HG03045 (cell line): ENCODE results near the gene DLG2.

Experiments
- ATAC-seq: cut with Tn5 transposase; IDR thresholded peaks from one replicate; pipeline ENCODE4 v1.9.1; 2021; ENCODE audit warnings: mild to moderate bottlenecking, moderate library complexity; ENCODE audit not compliant: unreplicated experiment

The DLG2 gene

GRCh38 chr11:84437071-84437980, 1189.8 kb downstream of the DLG2 start:
- peak; percentile 72 for ATAC-seq

GRCh38 chr11:84430661-84431060, 1196.5 kb downstream of the DLG2 start:
- ATAC-seq: no peak

DNA sequence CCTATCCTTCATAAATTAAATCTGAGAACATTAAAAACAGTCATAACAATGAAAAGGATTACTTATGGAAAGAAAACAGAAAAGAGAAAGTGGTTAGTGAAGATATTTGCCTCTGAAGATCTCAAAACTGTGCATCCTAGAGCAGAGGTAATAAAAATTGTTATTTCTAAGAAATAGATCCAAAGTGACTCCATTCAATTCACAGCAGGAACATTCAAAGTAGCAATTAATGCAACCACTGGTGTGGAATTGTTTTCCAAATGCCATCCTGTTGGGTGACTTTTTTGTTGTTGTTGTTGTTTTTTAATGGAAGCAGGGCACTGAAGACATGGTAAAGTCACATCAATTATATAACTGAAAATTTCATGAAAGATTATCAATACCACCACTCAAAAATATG, 1201.5 kb downstream of the DLG2 start:
- no peak for ATAC-seq

DNA sequence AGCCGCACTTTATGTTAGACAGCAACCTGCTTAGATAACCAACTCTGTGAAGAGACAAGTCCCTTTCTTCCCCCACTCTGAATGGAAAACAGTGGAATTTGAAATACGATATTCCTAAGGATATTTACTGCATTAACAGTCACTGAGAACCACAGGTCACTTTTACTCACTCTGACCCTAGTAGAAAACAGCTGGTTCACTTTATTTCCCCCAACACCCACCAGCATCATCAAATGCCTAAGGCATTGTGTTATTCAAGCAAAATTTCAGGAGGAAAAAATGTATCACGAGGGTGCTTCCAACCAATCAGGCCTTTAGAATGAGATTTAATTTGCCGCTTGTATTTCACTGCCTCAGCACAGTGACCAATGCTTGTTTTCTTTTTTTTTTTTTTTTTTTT, 1206.9 kb downstream of the DLG2 start:
- no peak for ATAC-seq

GRCh38 chr11:84419616-84420015, 1207.5 kb downstream of the DLG2 start:
- ATAC-seq: no peak

- ATAC-seq: no peak
These were observed 1212.2 kb downstream of the DLG2 start for GRCh38 chr11:84414920-84415319.

DNA sequence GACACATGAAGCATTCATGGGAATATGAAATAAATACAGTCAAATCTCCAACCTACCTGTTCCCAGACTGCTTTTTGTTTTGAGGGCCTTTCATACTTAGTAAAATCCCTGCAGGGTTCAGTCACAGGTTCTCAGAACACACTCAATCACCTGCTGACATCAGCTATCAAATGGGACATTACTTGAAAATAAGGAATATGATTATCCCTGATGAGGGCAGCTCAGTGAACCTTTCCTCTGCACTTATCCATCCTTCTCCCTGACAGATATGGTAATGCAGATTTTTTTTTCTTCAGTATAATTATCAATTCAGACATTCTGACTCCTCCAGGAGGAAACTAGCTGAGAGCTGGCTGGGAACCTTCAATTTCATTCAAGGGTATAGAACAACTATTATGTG, 1213.6 kb downstream of the DLG2 start:
- ATAC-seq: no peak

DNA sequence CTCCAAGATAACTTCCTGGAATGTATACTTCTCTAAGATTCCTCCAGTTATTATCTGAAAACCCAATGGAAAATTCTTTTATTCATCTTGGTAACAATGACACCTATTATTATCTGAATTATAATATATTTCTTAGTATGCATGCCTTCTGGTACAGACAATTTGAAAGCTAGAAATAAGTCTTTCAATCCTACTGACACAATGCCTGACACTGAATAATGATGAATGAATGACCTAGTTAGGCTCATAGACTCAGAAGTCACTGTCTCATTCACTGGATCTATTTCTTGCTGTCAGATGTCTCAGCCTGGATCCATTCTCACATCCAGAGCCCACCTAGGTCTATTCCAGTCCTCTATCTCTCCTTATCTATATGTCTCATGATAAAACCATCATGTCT, 1214.3 kb downstream of the DLG2 start:
- no peak for ATAC-seq

DNA sequence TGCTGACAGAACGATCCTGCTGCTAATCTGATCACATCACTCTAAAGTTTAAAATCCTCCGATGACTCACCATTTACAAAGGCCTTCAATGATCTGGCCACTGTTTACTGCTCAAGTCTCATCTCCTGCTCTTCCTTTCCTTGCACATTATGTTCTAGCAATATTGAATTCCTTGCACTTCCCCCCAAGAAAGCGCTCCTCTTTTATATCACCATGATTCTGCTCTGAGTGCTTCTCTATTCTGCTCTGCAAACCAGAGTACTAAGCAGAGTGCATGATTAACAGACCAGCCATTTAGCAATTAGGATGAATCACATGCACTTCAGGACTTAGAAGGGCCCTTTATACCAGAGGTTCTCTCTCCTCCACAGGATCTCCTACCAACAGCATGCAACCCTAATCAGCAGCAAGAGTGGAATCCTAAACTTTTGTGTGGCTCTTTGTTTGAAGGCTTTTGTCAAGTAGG, 1218.2 kb downstream of the DLG2 start:
- ATAC-seq: no peak

DNA sequence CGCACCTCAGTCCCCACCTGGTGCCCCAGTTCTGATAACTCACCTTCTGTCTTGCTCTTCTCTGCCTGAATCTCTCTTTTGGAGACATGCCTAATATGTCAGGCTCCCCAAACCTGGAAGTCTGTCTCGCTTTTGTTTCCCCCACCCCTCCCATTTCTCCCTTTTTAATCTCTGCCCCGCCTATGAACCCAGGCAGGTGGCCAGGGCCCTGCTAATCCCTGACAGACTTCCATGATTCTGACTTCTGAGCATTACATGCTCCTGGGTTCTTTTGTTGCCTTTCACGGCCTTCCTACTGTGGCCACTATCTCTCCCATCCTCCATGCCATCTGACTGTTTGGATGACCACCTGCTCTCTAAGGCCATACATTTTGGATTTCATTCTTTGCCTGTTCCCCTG, 1220.1 kb downstream of the DLG2 start:
- no peak for ATAC-seq

DNA sequence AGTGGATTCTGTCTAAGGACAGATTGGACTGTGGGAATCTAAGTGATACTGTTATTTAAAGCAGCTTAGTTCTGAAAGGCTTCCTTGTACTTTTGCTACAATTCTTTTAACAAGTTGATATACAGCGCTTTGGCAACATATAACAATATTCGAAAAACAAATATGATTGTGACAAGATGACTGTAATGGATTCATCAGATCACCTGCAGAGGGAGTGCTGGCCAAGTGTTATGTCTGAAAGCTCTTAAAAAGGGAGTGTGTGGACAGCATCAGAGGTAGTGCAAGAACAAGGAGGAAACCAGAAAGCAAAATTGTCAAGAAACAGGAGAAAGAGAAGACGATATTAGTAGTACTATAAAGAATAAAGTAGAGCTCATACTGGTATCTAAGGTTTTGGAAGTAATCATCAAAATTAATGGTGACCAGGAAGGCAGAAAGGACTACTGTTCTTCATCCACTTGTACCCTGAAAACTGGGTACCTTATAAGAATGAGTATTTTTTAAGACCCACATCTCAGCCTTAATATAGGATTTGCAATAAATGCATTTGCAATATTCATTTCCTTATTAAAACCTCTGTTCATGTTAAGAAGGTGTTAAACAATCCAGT, 1229.0 kb downstream of the DLG2 start:
- ATAC-seq: no peak

DNA sequence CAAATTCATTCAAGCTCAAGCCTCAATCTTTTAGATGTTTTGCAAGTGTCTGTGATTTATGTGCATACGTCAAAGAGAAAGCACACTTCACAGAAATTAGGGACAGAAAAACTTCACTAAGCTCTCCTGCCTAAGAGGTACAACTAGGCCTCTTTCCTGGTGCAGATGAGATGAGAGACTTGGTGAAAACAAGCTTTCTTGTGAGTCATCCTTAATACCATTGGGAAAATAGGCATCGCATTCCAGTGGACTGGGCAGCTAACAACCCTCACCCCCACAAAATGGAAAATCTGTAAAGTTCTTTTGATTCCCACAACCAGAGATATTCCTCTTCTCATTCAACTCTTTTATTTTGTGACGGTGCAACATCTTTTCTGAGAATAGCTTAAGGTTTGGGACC, 1230.6 kb downstream of the DLG2 start:
- no peak for ATAC-seq

- ATAC-seq: no peak
These were observed 1236.6 kb downstream of the DLG2 start for GRCh38 chr11:84390441-84391078.

DNA sequence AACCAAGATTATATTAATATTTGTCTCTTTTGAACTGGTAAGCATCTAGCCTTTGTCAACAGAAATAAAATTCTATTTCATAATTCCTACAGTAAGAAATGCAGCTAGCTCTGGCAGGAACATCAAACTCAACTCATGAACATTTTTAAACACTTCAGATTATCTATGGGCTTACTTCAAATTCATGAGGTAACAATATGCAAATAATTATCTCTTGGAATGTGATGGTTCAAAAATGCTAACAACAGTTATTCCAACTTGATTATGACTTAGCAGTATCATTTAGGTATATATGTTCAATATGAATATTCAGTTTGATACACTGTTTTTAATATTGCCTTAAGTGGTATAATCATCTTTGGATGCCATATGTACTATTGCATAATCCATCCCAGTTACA, 1237.4 kb downstream of the DLG2 start:
- no peak for ATAC-seq

- peak; percentile 60 for ATAC-seq
These were observed 1242.4 kb downstream of the DLG2 start for GRCh38 chr11:84384731-84385130.

DNA sequence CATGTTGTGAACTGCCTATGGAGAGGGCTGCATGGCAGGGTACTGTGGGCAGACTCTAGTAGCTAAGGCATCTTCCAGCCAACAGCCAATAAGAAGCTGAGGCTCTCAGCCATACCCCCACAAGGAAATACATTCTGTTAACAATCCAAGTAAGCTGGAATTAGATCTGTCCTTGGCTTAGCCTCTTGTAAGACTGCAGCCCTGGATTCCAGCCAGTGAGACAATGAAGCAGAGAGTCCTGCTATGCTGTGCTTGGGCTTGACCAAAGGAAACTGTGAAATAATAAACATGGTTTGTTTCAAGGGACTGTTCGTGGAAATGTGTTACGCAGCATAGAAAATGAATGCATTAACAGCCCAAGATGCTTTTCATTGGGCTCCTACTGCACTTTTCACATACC, 1243.6 kb downstream of the DLG2 start:
- ATAC-seq: no peak

GRCh38 chr11:84381666-84382065, 1245.5 kb downstream of the DLG2 start:
- no peak for ATAC-seq

DNA sequence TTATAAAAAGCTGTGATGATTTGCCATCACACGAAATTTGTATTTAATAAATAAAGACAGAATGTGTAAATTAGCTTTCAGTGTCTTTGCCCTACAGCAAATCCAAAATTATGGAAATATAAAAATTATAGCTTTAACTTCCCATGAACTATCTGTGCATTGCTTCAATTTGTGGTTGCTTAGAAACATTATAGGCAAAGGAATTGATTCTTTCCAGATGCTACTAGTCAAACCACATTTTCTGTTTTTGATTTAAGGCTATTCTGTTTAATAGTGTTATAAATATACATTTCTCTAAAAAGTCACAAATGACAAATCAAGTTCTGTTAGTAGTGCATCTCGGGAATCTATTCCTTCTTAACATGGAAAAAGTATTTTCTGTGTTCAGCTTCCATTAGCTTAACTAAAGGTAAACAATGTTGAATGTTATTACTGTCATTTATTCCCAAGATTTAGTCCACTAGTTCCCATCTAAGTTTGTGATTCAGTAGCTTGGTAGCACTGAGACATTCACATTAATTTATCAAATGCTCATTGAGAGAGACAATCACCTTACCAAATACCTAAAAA, 1254.7 kb downstream of the DLG2 start:
- ATAC-seq: no peak

- no peak for ATAC-seq
These were observed 1269.1 kb downstream of the DLG2 start for GRCh38 chr11:84358034-84358433.

DNA sequence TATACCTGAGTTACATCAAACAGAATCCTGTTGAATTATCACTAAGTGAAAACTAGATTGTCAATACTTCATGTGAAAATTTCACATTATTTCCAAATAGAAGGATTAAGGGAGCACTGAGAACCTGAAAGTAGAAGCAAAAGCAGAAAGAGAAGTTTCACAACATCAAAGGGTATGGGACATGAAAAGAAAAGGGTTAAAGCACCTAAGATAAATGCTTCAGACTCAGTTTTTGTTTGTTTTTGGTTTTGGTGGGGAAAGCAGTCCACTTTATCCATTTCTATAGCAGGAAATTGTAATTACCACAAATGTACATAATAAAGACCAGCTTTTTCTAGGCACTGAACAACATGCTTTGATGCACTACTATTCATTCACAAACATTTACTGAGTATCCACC, 1271.2 kb downstream of the DLG2 start:
- ATAC-seq: no peak

DNA sequence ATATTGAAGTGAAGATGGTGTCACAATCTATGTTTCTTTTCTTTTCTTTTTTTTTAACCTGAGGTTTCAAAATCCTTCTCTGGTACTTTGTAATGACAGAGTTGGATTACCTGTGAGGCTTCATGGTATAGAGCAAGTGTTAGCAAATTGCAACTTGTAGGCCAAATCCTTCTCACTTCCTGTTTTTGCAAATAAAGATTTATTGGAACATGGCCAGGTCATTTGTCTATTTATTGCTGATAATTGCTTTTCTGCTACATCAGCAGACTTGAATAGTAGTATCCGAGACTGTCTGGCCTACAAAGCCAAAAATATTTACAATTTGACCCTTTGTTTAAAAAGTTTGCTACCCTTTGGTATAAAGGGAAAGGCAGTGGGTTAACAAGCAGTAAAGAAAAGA, 1281.5 kb downstream of the DLG2 start:
- no peak for ATAC-seq

- ATAC-seq: no peak
These were observed 1282.1 kb downstream of the DLG2 start for GRCh38 chr11:84345027-84345426.
